HEK293T (cell line): ENCODE data around the gene CNIH3.

Experiments used
- ARNT ChIP-seq: fragments of 450-650 bp; IDR thresholded peaks from 2 replicates; pipeline ENCODE4 v1.6.1; 2017; ENCODE audit warnings: mild to moderate bottlenecking
- ELF4 ChIP-seq: fragments of 450-650 bp; IDR thresholded peaks from 2 replicates; pipeline ENCODE4 v1.6.1; 2017; ENCODE audit warnings: antibody characterized with exemption
- SP1 ChIP-seq: fragments of 450-650 bp; IDR thresholded peaks from 2 replicates; pipeline ENCODE4 v1.6.1; 2017

- TF ChIP-seq ARNT, result no peak
- TF ChIP-seq ELF4, result no peak
- no peak for TF ChIP-seq SP1
Observed at GRCh38 chr1:224665016-224665415, 48.9 kb downstream of the CNIH3 start.
